CD4-positive, alpha-beta T cell (primary cell): Measurements from ENCODE around the gene TRIB2. TPM values are rescaled to one million over a fixed set of nuclear protein-coding genes. Genes with fewer than 3 reads are reported as not detected.
"Not testable (repeated sequence)": the region's sequence is repeated elsewhere in the genome, so short reads cannot be mapped to it uniquely, and the experiment has no call there.

Experiments
- ATAC-seq: fragments of 200-7000 bp; cut with Tn5 transposase; one replicate; pipeline ENCODE4 v1.10.0; 2022; ENCODE audit warnings: mild to moderate bottlenecking; ENCODE audit not compliant: poor library complexity
- CTCF ChIA-PET: fragments of 350-600 bp; sonication (Branson Sonifier 250); formaldehyde crosslinking; loops from one replicate; lab custom pipeline; 2021; ENCODE audit warnings: antibody characterized with exemption, inconsistent platforms; lab: Charles Lee
- POLR2A ChIA-PET: fragments of 350-600 bp; sonication (Branson Sonifier 250); formaldehyde crosslinking; loops from one replicate; lab custom pipeline; 2021; ENCODE audit warnings: antibody characterized with exemption, inconsistent platforms; lab: Charles Lee
- DNase-seq, 14 experiments: peaks; one replicate each; pipeline ENCODE4 v3.0.0-alpha.2; 2013 to 2020; ENCODE audit warnings: mixed read lengths in 2 of 14
- H3K27ac ChIP-seq, 2 donors: one replicate each; pipeline versions ENCODE4 v1.5.1 to v1.7.0; 2013; ENCODE audit warnings: low read length in 2 of 2, low read depth in 1 of 2, mild to moderate bottlenecking in 1 of 2
- H3K27me3 ChIP-seq, 2 experiments: 1 replicate in 1 of 2; 2 replicates in 1 of 2; pipeline versions ENCODE4 v1.6.1 to v1.7.0; 2013; ENCODE audit warnings: low read length in 2 of 2, control low read depth in 1 of 2, mild to moderate bottlenecking in 1 of 2, moderate library complexity in 1 of 2; ENCODE audit not compliant: insufficient read depth in 2 of 2, control insufficient read depth in 1 of 2
- H3K36me3 ChIP-seq: one replicate; pipeline ENCODE4 v1.6.1; 2013; ENCODE audit warnings: low read length, control low read depth; ENCODE audit not compliant: insufficient read depth
- H3K4me1 ChIP-seq: one replicate; pipeline ENCODE4 v1.6.1; 2013; ENCODE audit warnings: low read length, control low read depth; ENCODE audit not compliant: insufficient read depth
- H3K4me3 ChIP-seq: one replicate; pipeline ENCODE4 v1.5.1; 2013; ENCODE audit warnings: mild to moderate bottlenecking, low read length, moderate library complexity
- H3K9me3 ChIP-seq, 2 experiments: 1 replicate in 1 of 2; 2 replicates in 1 of 2; pipeline versions ENCODE4 v1.6.1 to v1.7.0; 2013; ENCODE audit warnings: low read length in 2 of 2, mild to moderate bottlenecking in 2 of 2, control low read depth in 1 of 2, moderate library complexity in 1 of 2; ENCODE audit not compliant: control insufficient read depth in 1 of 2, insufficient read depth in 1 of 2
- H3K27ac Mint-ChIP-seq: one replicate; pipeline ENCODE4 v1.8.0; 2020; ENCODE audit warnings: mixed read lengths
- H3K27me3 Mint-ChIP-seq: one replicate; pipeline ENCODE4 v1.8.0; 2021; ENCODE audit warnings: mixed read lengths
- H3K36me3 Mint-ChIP-seq: one replicate; pipeline ENCODE4 v1.8.0; 2021; ENCODE audit warnings: low read depth, mixed read lengths
- H3K4me1 Mint-ChIP-seq: one replicate; pipeline ENCODE4 v1.8.0; 2021; ENCODE audit warnings: low read depth, mixed read lengths
- H3K4me3 Mint-ChIP-seq: one replicate; pipeline ENCODE4 v1.8.0; 2020; ENCODE audit warnings: mild to moderate bottlenecking, mixed read lengths
- H3K9me3 Mint-ChIP-seq: one replicate; pipeline ENCODE4 v1.8.0; 2020; ENCODE audit warnings: mixed read lengths
- intact Hi-C, 2 experiments: fragments of 100-400 bp; cut with DNase I in 1 of 2; cut with micrococcal nuclease in 1 of 2; formaldehyde crosslinking; loops; one replicate each; pipeline versions ENCODE4 v1.15.1 to v1.9.0; 2023 to 2025; cut with DNase I, micrococcal nuclease
- total RNA-seq, 174 experiments: library from RNA in 2 of 174; stranded (reverse) in 2 of 174; gene quantifications; one replicate each; pipeline ENCODE4 v1.2.3 and lab custom pipeline; 2021 to 2026
- TF ChIP-seq, protein P1 (sequence below): fragments of 200-600 bp; IDR thresholded peaks from one replicate; pipeline ENCODE4 v1.8.0; 2022; ENCODE audit warnings: antibody characterized with exemption, mild to moderate bottlenecking

Gene TRIB2
- total RNA-seq, 2 experiments from 2014 or later: 91.3 to 102 TPM

GRCh38 chr2:12676771-12677170 is 40.0 kb upstream of the TRIB2 start:
- Histone ChIP-seq H3K36me3 (no peaks in the 10 kb centered on the region), H3K9me3 (peaks cover 0 to 5% of the 10 kb centered on the region in 2 experiments), H3K4me1 (no peaks in the 10 kb centered on the region), H3K4me3 (no peak overlapping the region), H3K27me3 (no peaks in the 10 kb centered on the region), H3K27ac (no peak overlapping the region)
- Mint-ChIP-seq H3K36me3 (no peaks in the 10 kb centered on the region), H3K4me1 (no peaks in the 10 kb centered on the region), H3K27me3 (no peaks in the 10 kb centered on the region), H3K4me3 (no peak overlapping the region), H3K9me3 (no peaks in the 10 kb centered on the region), H3K27ac (no peak overlapping the region)
- ATAC-seq (no peak), DNase-seq (no peak)
- intact Hi-C loops: no loop called here
- ChIA-PET POLR2A (no interaction called here), CTCF (no interaction called here)
- TF ChIP-seq, protein P1, sequence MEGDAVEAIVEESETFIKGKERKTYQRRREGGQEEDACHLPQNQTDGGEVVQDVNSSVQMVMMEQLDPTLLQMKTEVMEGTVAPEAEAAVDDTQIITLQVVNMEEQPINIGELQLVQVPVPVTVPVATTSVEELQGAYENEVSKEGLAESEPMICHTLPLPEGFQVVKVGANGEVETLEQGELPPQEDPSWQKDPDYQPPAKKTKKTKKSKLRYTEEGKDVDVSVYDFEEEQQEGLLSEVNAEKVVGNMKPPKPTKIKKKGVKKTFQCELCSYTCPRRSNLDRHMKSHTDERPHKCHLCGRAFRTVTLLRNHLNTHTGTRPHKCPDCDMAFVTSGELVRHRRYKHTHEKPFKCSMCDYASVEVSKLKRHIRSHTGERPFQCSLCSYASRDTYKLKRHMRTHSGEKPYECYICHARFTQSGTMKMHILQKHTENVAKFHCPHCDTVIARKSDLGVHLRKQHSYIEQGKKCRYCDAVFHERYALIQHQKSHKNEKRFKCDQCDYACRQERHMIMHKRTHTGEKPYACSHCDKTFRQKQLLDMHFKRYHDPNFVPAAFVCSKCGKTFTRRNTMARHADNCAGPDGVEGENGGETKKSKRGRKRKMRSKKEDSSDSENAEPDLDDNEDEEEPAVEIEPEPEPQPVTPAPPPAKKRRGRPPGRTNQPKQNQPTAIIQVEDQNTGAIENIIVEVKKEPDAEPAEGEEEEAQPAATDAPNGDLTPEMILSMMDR: no peak

GRCh38 chr2:12678186-12678585 is 38.5 kb upstream of the TRIB2 start:
- no peaks in the 10 kb centered on the region for H3K36me3 ChIP-seq
- TF ChIP-seq, protein P1: no peak
- POLR2A ChIA-PET: no interaction called here
- no peak for ATAC-seq
- no peaks in the 10 kb centered on the region for H3K4me1 ChIP-seq
- Mint-ChIP-seq H3K4me3 (no peak overlapping the region), H3K27me3 (no peaks in the 10 kb centered on the region), H3K9me3 (no peaks in the 10 kb centered on the region), H3K27ac (no peak overlapping the region), H3K36me3 (no peaks in the 10 kb centered on the region), H3K4me1 (no peaks in the 10 kb centered on the region)
- DNase-seq: no peak
- no peaks in the 10 kb centered on the region for H3K27me3 ChIP-seq
- no peak overlapping the region for H3K27ac ChIP-seq
- intact Hi-C loops: no loop called here
- H3K9me3 ChIP-seq: peaks cover 0 to 5% of the 10 kb centered on the region in 2 experiments
- CTCF ChIA-PET: no interaction called here
- H3K4me3 ChIP-seq: no peak overlapping the region

- no peak for DNase-seq
- H3K27me3 Mint-ChIP-seq: no peaks in the 10 kb centered on the region
These were observed 37.1 kb upstream of the TRIB2 start for GRCh38 chr2:12679550-12680072.

GRCh38 chr2:12680115-12680514 is 36.6 kb upstream of the TRIB2 start:
- H3K9me3 Mint-ChIP-seq, H3K4me1 Mint-ChIP-seq, H3K4me3 Mint-ChIP-seq, H3K27ac Mint-ChIP-seq, H3K4me3 ChIP-seq, DNase-seq, H3K36me3 Mint-ChIP-seq, intact Hi-C loops, ATAC-seq, H3K27ac ChIP-seq, H3K27me3 Mint-ChIP-seq, POLR2A ChIA-PET, H3K36me3 ChIP-seq, H3K9me3 ChIP-seq, H3K4me1 ChIP-seq, H3K27me3 ChIP-seq, CTCF ChIA-PET: not testable (repeated sequence)

More at GRCh38 chr2:12679550-12680072, 37.1 kb upstream of the TRIB2 start:
- ChIA-PET POLR2A (no interaction called here), CTCF (no interaction called here)
- Histone ChIP-seq H3K4me3 (no peak overlapping the region), H3K4me1 (no peaks in the 10 kb centered on the region), H3K27me3 (no peaks in the 10 kb centered on the region), H3K36me3 (no peaks in the 10 kb centered on the region), H3K27ac (no peak overlapping the region), H3K9me3 (peaks cover 0 to 5% of the 10 kb centered on the region in 2 experiments)
- intact Hi-C loops: no loop called here
- no peaks in the 10 kb centered on the region for H3K9me3 Mint-ChIP-seq
- no peaks in the 10 kb centered on the region for H3K4me1 Mint-ChIP-seq
- H3K4me3 Mint-ChIP-seq: no peak overlapping the region
- TF ChIP-seq, protein P1: no peak
- H3K36me3 Mint-ChIP-seq: no peaks in the 10 kb centered on the region
- no peak for ATAC-seq
- H3K27ac Mint-ChIP-seq: no peak overlapping the region
